ENCODE results near the gene SORBS2.

Gene SORBS2

GRCh38 chr4:185729391-185729804 is 82.6 kb downstream of the SORBS2 start:
- no peak overlapping the region for H3K27ac ChIP-seq (ENCODE audit: low read depth, low read length)
- H3K27me3 ChIP-seq (ENCODE audit: insufficient read depth, low read length), result no peaks in the 10 kb centered on the region

GRCh38 chr4:185728893-185729292 is 83.1 kb downstream of the SORBS2 start:
- no peak for DNase-seq
- no peak overlapping the region for H3K18ac ChIP-seq (ENCODE audit: low read length)
- no peak overlapping the region for H4K12ac ChIP-seq (ENCODE audit: low read depth, low read length)
- H3K23ac ChIP-seq (ENCODE audit: low read length), result no peak overlapping the region
- H3K79me1 ChIP-seq (ENCODE audit: low read length), result no peaks in the 10 kb centered on the region
- H3K36me3 ChIP-seq (ENCODE audit: control insufficient read depth in 1 of 2, insufficient read depth in 2 of 2, low read length in 2 of 2), result no peaks in the 10 kb centered on the region
- H4K8ac ChIP-seq (ENCODE audit: low read depth, low read length), result no peak overlapping the region
- no CpG with 5 or more reads among the region's 2 CpGs for WGBS (ENCODE audit: extremely low coverage, insufficient coverage, insufficient read length)
- no peaks in the 10 kb centered on the region for H3K4me1 ChIP-seq (ENCODE audit: control insufficient read depth in 1 of 2, insufficient read depth in 2 of 2, low read length in 2 of 2)
- H4K91ac ChIP-seq (ENCODE audit: low read depth, low read length), result no peak overlapping the region
- H2BK120ac ChIP-seq (ENCODE audit: insufficient read depth, low read length, poor library complexity), result no peak overlapping the region
- H3K4ac ChIP-seq (ENCODE audit: low read depth, low read length), result no peak overlapping the region
- H3K27ac ChIP-seq (ENCODE audit: low read depth, low read length), result no peak overlapping the region
- H3K79me2 ChIP-seq (ENCODE audit: control insufficient read depth, insufficient read depth, low read length, poor library complexity), result no peaks in the 10 kb centered on the region
- H3K4me2 ChIP-seq (ENCODE audit: low read length), result no peak overlapping the region
- no peak overlapping the region for H3K9ac ChIP-seq (ENCODE audit: low read length)
- no peak overlapping the region for H3K4me3 ChIP-seq (ENCODE audit: low read depth, low read length)
- no peaks in the 10 kb centered on the region for H3K27me3 ChIP-seq (ENCODE audit: insufficient read depth, low read length)
- H2BK12ac ChIP-seq (ENCODE audit: low read length), result no peak overlapping the region
- H2BK5ac ChIP-seq (ENCODE audit: low read depth, low read length, poor library complexity), result no peak overlapping the region
- H3K14ac ChIP-seq (ENCODE audit: low read length), result no peak overlapping the region
- no peaks in the 10 kb centered on the region for H3K9me3 ChIP-seq (ENCODE audit: insufficient read depth, low read depth, low read length)
- no peak overlapping the region for H2AK5ac ChIP-seq (ENCODE audit: low read length)
- H2AFZ ChIP-seq (ENCODE audit: insufficient read depth, low read length, poor library complexity), result no peak overlapping the region

More at GRCh38 chr4:185729391-185729804, 82.6 kb downstream of the SORBS2 start:
- Histone ChIP-seq H2BK5ac (ENCODE audit: low read depth, low read length, poor library complexity) (no peak overlapping the region), H2AK5ac (ENCODE audit: low read length) (no peak overlapping the region), H3K9me3 (ENCODE audit: insufficient read depth, low read depth, low read length) (no peaks in the 10 kb centered on the region), H3K18ac (ENCODE audit: low read length) (no peak overlapping the region), H3K79me2 (ENCODE audit: control insufficient read depth, insufficient read depth, low read length, poor library complexity) (no peaks in the 10 kb centered on the region), H3K23ac (ENCODE audit: low read length) (no peak overlapping the region), H4K91ac (ENCODE audit: low read depth, low read length) (no peak overlapping the region), H3K14ac (ENCODE audit: low read length) (no peak overlapping the region), H4K12ac (ENCODE audit: low read depth, low read length) (no peak overlapping the region), H3K36me3 (ENCODE audit: control insufficient read depth in 1 of 2, insufficient read depth in 2 of 2, low read length in 2 of 2) (no peaks in the 10 kb centered on the region), H2BK120ac (ENCODE audit: insufficient read depth, low read length, poor library complexity) (no peak overlapping the region), H2AFZ (ENCODE audit: insufficient read depth, low read length, poor library complexity) (no peak overlapping the region), H3K9ac (ENCODE audit: low read length) (no peak overlapping the region), H3K4ac (ENCODE audit: low read depth, low read length) (no peak overlapping the region), H3K4me2 (ENCODE audit: low read length) (no peak overlapping the region), H4K8ac (ENCODE audit: low read depth, low read length) (no peak overlapping the region), H2BK12ac (ENCODE audit: low read length) (no peak overlapping the region), H3K4me1 (ENCODE audit: control insufficient read depth in 1 of 2, insufficient read depth in 2 of 2, low read length in 2 of 2) (no peaks in the 10 kb centered on the region), H3K79me1 (ENCODE audit: low read length) (no peaks in the 10 kb centered on the region), H3K4me3 (ENCODE audit: low read depth, low read length) (no peak overlapping the region)
- DNase-seq, result no peak
- WGBS (ENCODE audit: extremely low coverage, insufficient coverage, insufficient read length), result no CpG with 5 or more reads among the region's 4 CpGs

GRCh38 chr4:185726931-185727330 is 85.1 kb downstream of the SORBS2 start:
- Histone ChIP-seq H3K4ac (ENCODE audit: low read depth, low read length) (no peak overlapping the region), H2AK5ac (ENCODE audit: low read length) (no peak overlapping the region), H3K9me3 (ENCODE audit: insufficient read depth, low read depth, low read length) (no peaks in the 10 kb centered on the region), H4K8ac (ENCODE audit: low read depth, low read length) (no peak overlapping the region), H4K91ac (ENCODE audit: low read depth, low read length) (no peak overlapping the region), H3K14ac (ENCODE audit: low read length) (no peak overlapping the region), H3K27ac (ENCODE audit: low read depth, low read length) (no peak overlapping the region), H3K18ac (ENCODE audit: low read length) (no peak overlapping the region), H2AFZ (ENCODE audit: insufficient read depth, low read length, poor library complexity) (no peak overlapping the region), H2BK12ac (ENCODE audit: low read length) (no peak overlapping the region), H3K4me3 (ENCODE audit: low read depth, low read length) (no peak overlapping the region), H3K79me1 (ENCODE audit: low read length) (no peaks in the 10 kb centered on the region), H3K79me2 (ENCODE audit: control insufficient read depth, insufficient read depth, low read length, poor library complexity) (no peaks in the 10 kb centered on the region), H3K36me3 (ENCODE audit: control insufficient read depth in 1 of 2, insufficient read depth in 2 of 2, low read length in 2 of 2) (no peaks in the 10 kb centered on the region), H4K12ac (ENCODE audit: low read depth, low read length) (no peak overlapping the region), H3K9ac (ENCODE audit: low read length) (no peak overlapping the region), H2BK5ac (ENCODE audit: low read depth, low read length, poor library complexity) (no peak overlapping the region), H2BK120ac (ENCODE audit: insufficient read depth, low read length, poor library complexity) (no peak overlapping the region), H3K27me3 (ENCODE audit: insufficient read depth, low read length) (no peaks in the 10 kb centered on the region), H3K23ac (ENCODE audit: low read length) (no peak overlapping the region), H3K4me2 (ENCODE audit: low read length) (no peak overlapping the region), H3K4me1 (ENCODE audit: control insufficient read depth in 1 of 2, insufficient read depth in 2 of 2, low read length in 2 of 2) (no peaks in the 10 kb centered on the region)
- no peak for DNase-seq
- no CpG with 5 or more reads among the region's 8 CpGs for WGBS (ENCODE audit: extremely low coverage, insufficient coverage, insufficient read length)

- Histone ChIP-seq H3K79me2 (ENCODE audit: control insufficient read depth, insufficient read depth, low read length, poor library complexity) (no peaks in the 10 kb centered on the region), H4K91ac (ENCODE audit: low read depth, low read length) (no peak overlapping the region), H2BK5ac (ENCODE audit: low read depth, low read length, poor library complexity) (no peak overlapping the region), H2AFZ (ENCODE audit: insufficient read depth, low read length, poor library complexity) (no peak overlapping the region), H4K12ac (ENCODE audit: low read depth, low read length) (no peak overlapping the region), H4K8ac (ENCODE audit: low read depth, low read length) (no peak overlapping the region), H3K4me2 (ENCODE audit: low read length) (no peak overlapping the region), H3K27me3 (ENCODE audit: insufficient read depth, low read length) (no peaks in the 10 kb centered on the region), H3K79me1 (ENCODE audit: low read length) (no peaks in the 10 kb centered on the region), H3K27ac (ENCODE audit: low read depth, low read length) (no peak overlapping the region), H2BK12ac (ENCODE audit: low read length) (no peak overlapping the region), H3K18ac (ENCODE audit: low read length) (no peak overlapping the region), H2AK5ac (ENCODE audit: low read length) (no peak overlapping the region), H3K4me1 (ENCODE audit: control insufficient read depth in 1 of 2, insufficient read depth in 2 of 2, low read length in 2 of 2) (no peaks in the 10 kb centered on the region), H3K4ac (ENCODE audit: low read depth, low read length) (no peak overlapping the region), H3K9me3 (ENCODE audit: insufficient read depth, low read depth, low read length) (no peaks in the 10 kb centered on the region), H2BK120ac (ENCODE audit: insufficient read depth, low read length, poor library complexity) (no peak overlapping the region), H3K9ac (ENCODE audit: low read length) (no peak overlapping the region), H3K14ac (ENCODE audit: low read length) (no peak overlapping the region), H3K23ac (ENCODE audit: low read length) (no peak overlapping the region), H3K4me3 (ENCODE audit: low read depth, low read length) (no peak overlapping the region), H3K36me3 (ENCODE audit: control insufficient read depth in 1 of 2, insufficient read depth in 2 of 2, low read length in 2 of 2) (no peaks in the 10 kb centered on the region)
- no CpG with 5 or more reads among the region's 6 CpGs for WGBS (ENCODE audit: extremely low coverage, insufficient coverage, insufficient read length)
- DNase-seq, result no peak
Measured at GRCh38 chr4:185723631-185724260, 88.2 kb downstream of the SORBS2 start.

All from trophoblast cell (in vitro differentiated cells and primary cell).